Body of pancreas (tissue), 4 donors: Measurements from ENCODE around the gene MSH6.

Experiments used
- POLR2A ChIP-seq, 3 donors: fragments of 450-650 bp; IDR thresholded peaks; one replicate each; pipeline ENCODE4 v1.6.1; 2016; ENCODE audit warnings: antibody characterized with exemption in 3 of 3, mild to moderate bottlenecking in 2 of 3
- TF ChIP-seq, protein P1 (sequence below), 7 experiments: fragments of 450-650 bp in 4 of 7; fragments of 200-600 bp in 3 of 7; sonication (generic) in 3 of 7; IDR thresholded peaks; one replicate each; pipeline ENCODE4 v1.5.1; 2016 to 2019; ENCODE audit warnings: antibody characterized with exemption in 7 of 7

DNA sequence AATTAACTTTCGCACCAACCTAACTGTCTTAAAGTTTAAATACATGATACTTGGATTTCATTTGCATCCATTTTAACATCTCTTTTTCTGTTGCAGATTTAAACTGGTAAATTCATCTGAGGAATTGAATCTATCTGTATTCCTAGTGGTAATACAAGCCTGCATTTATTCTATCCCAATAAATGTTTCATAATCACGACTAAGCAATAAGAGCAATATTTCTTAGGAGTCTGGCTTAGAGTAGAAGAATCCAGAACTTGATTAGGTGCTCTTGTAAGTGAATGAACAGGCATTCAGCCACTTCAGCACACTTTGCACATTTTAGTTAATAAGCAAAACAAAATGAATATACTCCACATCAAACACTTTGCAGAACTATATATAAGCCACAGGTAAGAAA, 27.0 kb downstream of the MSH6 start:
- TF ChIP-seq, protein P1, sequence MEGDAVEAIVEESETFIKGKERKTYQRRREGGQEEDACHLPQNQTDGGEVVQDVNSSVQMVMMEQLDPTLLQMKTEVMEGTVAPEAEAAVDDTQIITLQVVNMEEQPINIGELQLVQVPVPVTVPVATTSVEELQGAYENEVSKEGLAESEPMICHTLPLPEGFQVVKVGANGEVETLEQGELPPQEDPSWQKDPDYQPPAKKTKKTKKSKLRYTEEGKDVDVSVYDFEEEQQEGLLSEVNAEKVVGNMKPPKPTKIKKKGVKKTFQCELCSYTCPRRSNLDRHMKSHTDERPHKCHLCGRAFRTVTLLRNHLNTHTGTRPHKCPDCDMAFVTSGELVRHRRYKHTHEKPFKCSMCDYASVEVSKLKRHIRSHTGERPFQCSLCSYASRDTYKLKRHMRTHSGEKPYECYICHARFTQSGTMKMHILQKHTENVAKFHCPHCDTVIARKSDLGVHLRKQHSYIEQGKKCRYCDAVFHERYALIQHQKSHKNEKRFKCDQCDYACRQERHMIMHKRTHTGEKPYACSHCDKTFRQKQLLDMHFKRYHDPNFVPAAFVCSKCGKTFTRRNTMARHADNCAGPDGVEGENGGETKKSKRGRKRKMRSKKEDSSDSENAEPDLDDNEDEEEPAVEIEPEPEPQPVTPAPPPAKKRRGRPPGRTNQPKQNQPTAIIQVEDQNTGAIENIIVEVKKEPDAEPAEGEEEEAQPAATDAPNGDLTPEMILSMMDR (IDR thresholded peaks at IDR 0.05), result no peak
- no peak for TF ChIP-seq POLR2A (IDR thresholded peaks at IDR 0.05)
